Stromal cell of bone marrow (primary cell): Measurements from ENCODE around the gene HPS4.
A peak's percentile ranks its signal among the peaks of the same experiment; 100 is the strongest.

Experiments used
- DNase-seq: peaks from one replicate; pipeline ENCODE4 v3.0.0-alpha.2; 2012; ENCODE audit warnings: low read depth

The HPS4 gene

DNA sequence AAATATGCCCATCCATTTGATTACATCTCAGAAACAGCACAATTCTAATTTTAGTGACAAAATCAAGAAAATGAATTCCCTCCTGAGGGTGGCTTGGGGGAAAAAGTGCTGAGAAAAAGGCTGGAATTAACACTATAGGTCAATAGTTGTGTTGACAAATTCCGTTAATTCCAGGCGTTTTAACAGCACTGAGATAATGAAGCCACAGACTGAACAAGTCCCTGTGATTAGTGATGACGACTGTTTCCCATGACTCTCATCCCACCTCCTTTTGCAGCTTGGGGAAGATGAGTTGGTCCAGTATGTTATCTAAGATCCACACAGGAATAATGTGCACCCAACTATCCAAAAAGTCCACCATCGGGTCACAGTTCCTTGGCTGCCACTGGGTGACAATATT, 12.9 kb upstream of the HPS4 start:
- no peak for DNase-seq

DNA sequence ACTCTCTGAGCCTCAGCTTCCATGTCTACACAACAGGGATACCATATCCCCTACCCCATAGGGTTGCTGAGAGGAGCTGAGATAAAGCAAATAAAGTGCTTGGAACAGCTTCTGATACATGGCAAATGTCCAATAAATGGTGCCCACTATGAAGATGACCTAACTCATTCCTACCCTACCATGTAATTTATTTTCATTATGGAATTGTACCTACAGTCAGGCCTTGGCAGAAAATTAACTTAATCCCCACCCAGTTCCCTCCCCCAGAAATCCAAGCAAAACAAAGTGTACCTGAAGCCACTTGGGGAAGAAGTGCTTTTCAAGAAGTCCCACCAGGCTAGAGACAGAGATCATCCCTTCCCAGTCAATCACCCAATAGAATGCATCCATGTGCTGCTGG, 10.9 kb upstream of the HPS4 start:
- DNase-seq, result no peak

DNA sequence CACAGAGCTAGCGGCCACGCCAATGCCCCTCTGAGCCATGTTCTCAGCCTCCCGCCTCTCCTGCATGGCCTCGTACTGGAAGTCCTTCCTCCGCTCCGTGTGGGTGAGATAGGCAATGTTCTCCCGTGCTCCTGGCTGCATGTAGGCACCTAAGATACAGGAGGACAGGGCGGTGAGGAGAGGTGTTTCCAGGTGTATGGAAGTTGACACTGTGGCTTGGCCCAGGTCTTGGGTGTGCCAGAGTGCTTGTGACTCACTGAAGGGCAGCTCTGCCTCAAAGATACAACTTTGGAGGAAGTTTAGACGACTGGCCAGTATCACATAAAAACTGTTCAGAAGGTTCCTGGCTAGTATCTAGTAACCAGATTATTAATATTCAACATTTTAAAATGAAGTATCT, 8.6 kb upstream of the HPS4 start:
- no peak for DNase-seq

DNA sequence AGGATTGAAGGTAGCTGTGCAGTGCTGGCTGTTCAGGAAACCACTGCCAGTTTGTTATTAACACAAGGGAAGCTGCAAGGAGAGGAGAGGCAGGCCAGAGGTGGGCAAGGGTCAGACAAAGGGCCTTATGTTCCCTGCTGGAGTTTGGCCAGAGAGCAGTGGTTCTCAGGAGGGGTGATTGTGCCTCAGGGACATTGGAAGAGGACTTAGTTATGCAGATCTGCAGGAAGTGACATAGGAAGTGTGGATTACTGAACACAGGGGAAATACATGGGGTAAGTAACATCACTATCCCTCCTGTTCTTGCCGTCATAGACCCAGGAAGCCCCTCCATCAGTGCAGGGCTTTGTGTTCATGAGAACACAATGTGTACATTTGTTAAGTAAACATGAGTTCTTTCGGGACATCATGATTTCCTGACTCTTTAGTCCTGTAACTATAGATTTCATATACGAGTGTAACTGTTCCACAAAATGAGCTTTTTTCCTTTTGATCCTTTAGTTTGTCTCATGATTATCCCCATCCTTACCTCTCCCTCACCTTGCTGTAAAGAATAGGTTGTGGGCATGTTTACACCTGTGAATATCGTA, 6.0 kb upstream of the HPS4 start:
- DNase-seq, result no peak

DNA sequence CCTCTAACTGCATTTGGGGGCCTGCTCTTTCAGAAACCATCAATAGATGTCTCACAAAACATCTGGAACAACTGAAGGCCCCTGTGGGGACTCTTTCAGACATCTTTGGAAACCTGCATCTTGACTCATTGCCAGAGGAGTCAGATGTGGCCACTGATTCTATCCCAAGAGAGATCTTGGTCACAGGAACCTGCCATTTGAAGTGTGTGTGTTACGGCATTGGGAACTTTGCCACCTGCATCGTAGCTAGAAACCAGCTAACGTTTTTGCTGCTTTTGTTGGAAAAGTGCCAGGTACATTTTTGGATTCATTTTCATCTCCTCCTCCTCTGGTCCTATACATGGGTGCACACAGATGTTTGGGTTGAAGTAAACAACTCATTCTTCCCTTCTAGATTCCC, 4.4 kb upstream of the HPS4 start:
- DNase-seq, result no peak

DNA sequence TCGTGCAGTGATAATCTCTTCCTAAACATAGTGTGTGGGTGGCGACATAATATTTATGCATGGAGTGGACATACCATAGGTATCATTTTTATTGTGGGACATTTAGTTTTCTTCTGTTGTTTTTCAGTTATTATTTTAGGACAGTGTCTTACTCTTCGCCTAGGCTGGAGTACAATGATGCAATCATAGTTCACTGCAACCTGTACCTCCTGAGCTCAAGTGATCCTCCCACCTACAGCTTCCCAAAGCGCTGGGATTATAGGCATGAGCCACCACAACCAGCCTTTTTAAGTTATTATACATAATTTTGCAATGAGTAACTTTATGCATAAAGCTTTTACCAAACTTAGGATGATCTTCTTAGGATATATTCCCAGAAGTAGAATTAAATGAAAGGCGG, 2.8 kb upstream of the HPS4 start:
- DNase-seq, result no peak

DNA sequence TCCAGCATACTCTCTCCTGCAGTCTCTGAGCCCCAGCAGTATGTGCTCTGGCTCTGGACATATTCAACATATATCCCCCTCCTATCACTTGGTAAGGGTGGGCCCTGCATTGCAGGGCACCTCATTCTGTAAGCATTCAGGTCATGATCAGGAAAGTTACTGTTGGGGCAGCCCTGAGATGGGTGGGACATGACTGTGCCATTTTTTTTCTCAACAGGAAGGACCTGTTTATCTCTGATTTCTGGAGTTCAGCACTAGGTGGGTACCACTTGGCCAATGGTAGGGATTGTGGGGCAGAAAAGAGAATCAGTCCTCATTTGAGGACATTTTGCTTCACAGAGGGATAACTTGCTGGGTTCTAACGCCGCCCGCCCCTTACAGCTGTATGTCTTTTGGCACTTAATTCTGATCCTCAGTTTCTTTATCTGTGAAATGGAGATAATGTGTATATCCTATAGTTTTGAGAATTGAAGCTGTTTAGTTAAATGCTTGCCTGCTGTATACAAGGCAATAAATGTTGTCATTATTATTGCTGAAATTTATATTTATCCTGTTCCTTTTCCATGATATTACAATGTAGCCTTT, 2.3 kb upstream of the HPS4 start:
- DNase-seq, result no peak

DNA sequence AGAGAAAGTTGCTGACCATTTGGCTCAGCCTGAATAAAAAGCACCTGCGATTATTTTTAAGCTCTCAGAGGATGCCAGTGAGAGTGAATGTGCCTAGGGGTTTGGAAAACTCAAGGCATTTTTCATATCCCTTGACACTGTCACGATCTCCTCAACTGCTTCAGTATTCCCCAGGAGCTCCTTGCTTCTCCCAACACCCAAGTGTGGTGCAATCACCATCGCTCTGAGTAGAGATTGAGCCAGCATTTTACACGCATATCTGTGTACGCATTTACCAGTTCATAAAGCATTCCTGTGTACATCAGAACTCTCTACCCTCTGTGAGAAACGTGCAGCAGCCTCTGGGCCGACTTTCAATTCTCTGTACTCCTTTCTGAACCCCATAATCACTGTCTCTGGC, 1.4 kb upstream of the HPS4 start:
- DNase-seq, result no peak

DNA sequence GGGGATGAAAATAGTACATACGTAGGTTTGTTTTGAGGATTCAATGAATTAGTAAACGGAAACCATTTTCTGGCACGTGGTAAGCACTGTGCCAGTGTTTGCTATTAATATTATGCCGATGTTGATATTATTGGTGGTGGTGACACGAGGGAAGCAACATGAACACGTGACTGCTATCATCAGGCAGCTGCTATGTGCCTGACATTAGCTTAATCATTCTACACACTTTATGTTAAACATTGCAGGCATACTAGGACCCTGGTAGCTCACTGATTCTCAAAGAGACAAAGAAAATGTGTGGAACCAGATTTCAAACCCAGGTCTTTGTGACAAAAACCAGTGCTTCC, 750 bp upstream of the HPS4 start:
- no peak for DNase-seq

DNA sequence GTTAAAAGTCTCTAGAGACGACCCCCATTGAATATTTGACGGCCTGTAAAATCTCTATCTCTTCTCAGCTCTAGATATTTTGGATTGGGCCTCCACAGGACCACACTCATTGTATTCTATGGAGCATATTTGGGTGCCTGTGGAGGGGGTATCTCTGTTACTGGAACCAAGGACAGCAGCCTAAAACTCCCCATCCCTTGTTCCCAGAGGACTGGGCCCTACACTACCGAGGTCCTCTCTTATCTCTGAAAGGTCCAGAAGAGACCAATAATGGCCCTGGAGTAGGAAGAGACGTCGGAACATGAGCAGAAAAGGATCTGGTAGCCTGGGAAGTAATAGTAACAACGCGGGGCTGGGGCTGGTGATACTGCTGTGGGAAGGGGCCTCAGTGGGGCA, 542 bp downstream of the HPS4 start:
- DNase-seq, result no peak

DNA sequence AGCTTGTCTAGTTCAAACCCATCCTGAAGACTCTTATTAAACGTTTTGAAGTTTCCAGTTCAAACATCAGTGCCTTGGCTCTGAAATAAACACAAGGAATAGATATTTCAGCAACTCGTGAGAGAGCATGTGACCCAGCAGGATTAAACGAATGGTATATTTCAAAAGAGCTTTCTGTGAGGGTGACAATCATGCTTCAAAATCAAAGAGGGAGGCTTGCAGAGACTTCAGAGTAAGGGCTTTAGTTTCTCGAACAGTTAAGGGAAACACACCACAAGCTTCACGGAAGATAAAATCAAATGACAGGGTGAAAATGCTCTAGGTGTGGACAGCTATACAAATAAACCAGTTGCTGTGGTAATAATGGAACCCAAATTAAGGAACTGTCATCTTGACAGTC, 1.4 kb downstream of the HPS4 start:
- DNase-seq, result no peak

DNA sequence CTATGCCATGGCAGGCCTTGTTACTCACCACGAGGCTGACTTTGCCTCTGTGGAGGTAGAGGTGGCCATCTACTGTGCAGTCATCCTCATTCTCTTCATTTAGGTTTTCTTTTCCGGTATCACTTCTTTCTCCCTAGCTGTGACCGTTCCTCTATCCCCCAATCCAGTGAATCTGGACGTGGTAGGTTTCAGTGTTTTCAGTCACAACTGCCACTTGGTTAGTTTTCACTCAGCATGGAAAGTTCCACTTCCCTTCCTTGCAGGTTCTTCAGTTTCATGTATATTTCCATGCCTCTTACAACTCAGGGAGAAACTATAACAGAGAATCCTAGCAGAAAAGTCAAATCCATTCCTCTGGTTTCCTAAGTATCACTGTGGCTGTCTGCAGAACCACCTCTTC, 1.9 kb downstream of the HPS4 start:
- no peak for DNase-seq

DNA sequence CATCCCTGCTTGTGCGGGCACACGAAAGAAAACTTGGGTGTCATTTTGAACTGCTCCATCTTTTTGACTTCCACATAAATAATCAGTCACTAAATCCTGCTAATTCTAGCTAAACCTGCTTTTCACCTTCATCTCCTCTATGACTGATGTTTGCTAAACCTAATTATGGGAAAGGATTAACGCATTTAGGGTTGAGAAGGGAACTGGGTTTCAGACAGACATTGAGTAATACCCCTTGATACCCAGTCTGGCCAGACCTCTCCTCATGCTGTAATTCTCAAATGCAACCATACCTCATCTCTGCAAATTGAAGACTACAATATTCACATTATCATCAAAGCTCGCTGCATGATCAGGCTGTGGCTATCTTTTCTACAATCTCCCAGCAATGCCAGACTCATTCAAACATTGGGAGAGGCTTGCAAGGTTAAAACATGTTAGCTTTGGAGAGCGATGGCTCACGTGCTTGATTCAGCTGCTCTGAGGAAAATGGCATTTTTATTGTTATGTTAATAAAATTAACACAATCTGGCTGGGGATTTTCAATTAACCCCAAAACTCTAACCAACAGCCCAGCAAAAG, 2.4 kb downstream of the HPS4 start:
- DNase-seq, result no peak

DNA sequence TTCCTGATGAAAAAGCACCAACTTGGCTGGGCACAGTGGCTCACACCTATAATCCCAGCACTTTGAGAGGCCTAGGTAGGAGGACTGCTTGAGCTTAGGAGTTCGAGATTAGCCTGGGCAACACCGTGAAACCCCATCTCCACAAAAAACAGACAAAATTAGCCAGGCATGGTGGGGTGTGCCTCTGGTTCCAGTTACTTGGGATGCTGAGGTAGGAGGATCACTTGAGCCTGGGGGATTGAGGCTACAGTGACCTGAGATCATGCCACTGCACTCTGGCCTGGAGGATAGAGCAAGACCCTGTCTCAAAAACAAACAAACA, 3.0 kb downstream of the HPS4 start:
- DNase-seq, result no peak

DNA sequence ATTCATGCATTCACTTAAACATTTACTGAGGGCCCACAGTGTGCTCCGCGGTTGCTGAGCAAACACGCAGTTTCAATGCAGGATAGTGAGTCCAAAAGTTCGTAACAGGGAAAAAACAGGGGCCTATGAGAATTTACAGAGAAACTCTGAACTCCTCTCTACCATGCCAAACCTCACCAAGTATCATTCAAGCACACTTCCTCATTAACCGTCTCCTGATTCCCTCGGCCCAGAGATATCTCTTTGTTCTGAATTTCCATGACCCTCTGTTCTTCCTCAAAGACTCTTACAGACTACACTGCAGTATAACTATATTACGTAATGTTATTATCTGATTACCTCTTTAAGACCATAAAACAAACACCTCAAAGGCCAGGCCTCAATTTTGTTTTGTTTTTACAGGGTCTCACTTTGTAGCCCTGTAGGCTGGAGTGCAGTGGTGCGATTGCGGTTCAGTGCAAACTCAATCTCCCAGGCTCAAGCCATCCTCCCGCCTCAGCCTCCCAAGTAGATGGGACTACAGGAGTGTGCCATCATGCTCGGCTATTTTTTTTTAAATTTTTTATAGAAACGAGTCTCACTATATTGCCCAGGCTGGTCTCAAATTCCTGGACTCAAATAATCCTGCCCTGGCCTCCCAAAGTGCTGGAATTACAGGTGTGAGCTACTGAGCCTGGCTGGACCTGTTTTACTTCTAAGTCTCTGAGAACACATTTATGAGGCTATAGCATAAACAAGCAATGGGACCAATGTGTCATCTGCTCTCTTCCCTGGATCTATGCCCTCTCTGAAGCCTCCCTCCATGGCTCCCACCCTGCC, 3.6 kb downstream of the HPS4 start:
- DNase-seq, result no peak

DNA sequence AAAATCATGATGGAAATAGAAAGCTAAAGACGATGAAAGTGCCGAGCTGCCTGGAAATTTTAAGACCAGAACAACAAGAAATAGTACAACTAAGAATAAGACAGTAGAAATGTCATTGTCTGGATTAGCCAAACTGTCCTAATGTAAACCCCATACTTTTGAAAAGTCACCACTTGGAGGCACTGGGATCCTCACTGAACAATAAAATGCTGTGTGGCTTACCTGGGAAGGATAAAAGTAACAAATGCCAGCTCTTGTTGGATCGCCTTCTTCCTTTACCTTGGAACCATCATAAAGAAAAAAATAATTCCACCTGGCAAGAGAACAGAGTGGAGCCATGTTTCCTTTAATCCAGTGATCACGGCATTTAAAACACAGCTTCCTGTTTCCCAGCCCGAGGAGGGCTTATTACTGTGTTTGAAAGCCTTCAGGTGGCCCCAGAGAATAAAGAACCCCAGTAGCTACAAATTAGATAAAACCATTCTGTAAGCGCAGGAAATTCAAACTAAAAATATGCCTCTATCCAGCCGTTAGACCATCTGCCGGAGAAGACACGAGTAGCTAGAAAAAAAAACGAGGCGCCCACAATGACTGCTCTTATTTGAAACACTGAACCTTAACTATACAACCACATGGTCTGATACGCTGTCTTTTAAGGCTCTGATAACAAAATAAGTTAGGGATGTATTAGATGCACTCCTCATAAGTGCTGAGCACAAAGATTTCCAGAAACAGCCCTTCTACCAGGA, 4.4 kb downstream of the HPS4 start:
- DNase-seq, result no peak

DNA sequence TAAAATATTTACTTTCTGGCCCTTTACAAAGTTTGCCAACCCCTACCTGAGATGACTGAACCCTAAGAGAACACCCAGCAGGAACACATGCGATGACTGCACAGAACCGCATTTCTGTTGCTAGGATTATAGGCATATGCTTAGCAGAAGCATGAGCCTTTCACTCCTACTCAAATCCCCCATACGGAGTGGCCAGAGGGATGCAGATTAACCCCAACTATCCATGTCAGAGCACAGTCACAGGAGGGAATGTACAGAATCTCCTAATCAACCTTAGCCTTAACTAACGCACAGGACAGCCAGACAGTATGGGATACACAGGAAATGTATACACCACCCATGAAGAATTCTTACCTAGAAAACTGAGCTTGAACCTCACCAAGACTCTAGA, 6.2 kb downstream of the HPS4 start:
- no peak for DNase-seq

DNA sequence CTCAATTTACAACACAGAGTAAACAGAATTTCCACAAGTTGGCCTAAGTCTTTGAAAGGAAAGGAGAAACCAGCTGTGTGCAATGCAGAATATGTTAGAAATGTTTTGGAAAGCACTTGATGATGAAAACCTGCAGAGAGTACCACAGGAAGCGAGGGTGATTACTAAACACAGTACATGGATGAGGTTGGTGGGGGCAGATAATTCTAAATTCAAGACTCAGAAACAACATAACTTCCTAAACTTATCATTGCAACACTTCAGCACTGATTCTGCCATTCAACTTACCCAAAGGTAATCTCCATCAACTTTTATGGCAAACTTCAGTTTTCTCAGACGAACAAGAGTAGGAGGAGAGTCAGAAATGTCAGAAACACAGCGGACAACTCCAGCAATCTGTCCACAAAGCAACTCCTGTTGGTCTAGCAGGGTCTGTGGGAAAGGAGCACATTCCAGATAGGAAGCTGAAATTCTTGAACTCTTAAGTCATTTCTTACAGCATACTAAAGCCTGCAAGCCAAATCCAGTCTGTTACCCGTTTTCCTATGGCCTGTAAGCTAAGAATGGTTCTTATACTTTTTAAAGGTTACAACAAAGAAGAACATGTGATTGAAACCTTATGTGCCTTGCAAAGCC, 6.8 kb downstream of the HPS4 start:
- no peak for DNase-seq

DNA sequence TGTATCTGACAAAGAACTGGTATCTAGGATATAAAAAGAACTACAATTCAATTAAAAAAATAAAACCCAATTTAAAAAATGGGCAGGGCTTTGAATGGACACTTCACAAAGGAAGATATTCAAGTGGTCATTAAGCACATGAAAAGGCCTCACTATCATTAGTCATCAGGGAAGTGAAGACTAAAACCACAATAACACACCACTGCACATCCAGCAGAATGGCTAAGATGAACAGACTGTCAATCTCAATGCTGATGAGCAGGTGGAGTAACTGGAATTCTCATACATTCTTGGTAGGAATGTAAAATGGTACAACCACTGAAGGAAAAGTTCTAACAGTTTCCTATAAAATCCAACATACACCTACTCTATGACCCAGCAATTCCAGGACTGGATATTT, 8.9 kb downstream of the HPS4 start:
- no peak for DNase-seq

DNA sequence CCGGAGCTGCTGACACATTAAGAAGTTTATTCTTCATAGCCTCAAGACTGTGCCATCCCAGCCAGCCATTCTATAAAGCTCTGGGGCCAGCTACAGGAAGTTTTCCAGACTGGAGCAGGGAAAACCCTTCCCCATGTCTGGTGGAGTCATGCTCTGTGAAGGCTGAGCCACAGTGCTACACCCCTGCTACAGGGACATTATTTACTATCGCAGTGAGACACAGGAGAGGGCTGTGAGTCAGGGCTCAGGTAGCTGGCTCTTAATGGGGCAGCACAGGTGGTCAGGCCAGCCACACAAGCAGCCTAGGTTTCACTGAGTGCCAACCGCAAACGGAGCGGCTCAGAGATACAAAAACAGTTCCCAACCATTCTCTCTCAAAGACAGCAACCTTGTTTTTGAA, 12.1 kb downstream of the HPS4 start:
- DNase-seq, result peak; percentile 61

DNA sequence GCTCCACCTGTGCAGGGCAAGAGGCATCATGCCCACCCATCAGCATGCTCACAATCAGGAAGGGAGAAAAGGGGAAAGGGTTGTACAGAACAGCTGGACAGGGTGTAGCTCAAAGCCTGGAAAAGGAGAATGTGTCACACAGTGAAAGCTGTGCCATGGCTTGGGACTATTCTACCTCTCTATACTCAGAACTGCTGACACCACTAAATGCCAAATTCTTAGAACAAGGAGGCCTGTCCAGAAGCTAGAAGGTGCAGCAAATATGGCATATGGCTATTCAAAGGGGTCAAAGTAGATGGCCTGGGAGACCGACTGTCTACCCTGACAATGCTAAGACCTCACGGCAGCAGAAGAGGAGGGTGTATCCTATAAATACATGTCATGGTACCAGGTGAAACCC, 12.8 kb downstream of the HPS4 start:
- no peak for DNase-seq

DNA sequence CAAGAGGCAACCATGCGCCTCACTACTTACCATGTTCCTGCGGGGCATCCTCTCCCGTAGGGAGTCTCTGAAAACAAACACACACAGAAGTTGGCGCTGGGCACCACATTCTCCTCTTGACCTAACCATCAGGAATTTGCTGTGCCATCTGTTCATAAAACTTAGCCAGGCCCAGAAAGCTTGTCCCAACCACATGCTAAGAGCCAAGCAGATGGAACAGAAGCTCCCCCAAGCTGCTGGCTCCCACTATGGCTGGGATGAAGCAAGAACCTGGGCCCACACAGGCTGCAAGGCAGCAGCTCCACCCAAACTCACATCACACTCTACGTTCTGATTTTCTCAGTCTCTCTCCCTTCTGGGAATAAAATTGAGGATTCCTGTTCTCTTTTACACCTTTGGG, 17.4 kb downstream of the HPS4 start:
- no peak for DNase-seq

DNA sequence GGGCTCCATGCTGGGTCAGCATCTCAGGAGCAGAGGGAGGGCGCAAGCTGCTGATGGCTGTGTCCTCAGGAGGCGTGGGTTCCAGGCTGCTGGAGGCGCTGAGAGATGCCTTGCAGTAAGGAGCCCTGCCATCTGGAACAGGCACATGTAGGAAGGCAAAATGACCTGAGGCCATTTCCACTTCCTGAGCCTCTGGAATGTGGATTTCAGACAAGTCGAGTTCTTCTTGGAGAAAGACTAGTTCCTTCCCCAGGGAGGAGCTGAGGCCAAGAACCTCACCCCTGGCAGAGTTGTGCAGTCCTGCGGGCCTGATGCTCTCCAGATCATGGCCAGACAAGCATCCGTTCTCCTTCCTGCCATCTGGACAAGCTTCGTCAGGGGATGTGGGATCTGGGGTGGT, 19.3 kb downstream of the HPS4 start:
- DNase-seq, result no peak
